Lung (tissue), 12 donors: ENCODE measurements around the gene COMMD1. TPM values are rescaled to one million over a fixed set of nuclear protein-coding genes. Genes with fewer than 3 reads are reported as not detected.
"Not testable (repeated sequence)": the region's sequence is repeated elsewhere in the genome, so short reads cannot be mapped to it uniquely, and the experiment has no call there.

Experiments used
- ATAC-seq: fragments of 200-7000 bp; cut with Tn5 transposase; one replicate; pipeline ENCODE4 v1.9.1; 2020; ENCODE audit warnings: moderate number of reproducible peaks; ENCODE audit not compliant: insufficient read depth, low FRiP score
- DNase-seq, 3 donors: peaks; one replicate each; pipeline ENCODE4 v3.0.0-alpha.2; 2013 to 2017
- H3K27ac ChIP-seq, 2 donors: one replicate each; pipeline ENCODE4 v1.5.1; 2013; ENCODE audit warnings: mild to moderate bottlenecking in 2 of 2, moderate library complexity in 2 of 2, control low read depth in 1 of 2, inconsistent platforms in 1 of 2, low read depth in 1 of 2, low read length in 1 of 2
- H3K27me3 ChIP-seq, 3 donors: one replicate each; pipeline ENCODE4 v1.5.1; 2013; ENCODE audit warnings: low read length in 2 of 3; ENCODE audit not compliant: control insufficient read depth in 3 of 3, insufficient read depth in 3 of 3
- H3K36me3 ChIP-seq, 4 donors: one replicate each; pipeline ENCODE4 v1.5.1; 2013; ENCODE audit warnings: low read length in 4 of 4, mild to moderate bottlenecking in 1 of 4, moderate library complexity in 1 of 4; ENCODE audit not compliant: control insufficient read depth in 4 of 4, insufficient read depth in 4 of 4
- H3K4me1 ChIP-seq, 5 donors: one replicate each; pipeline ENCODE4 v1.5.1; 2013; ENCODE audit warnings: low read length in 5 of 5, mild to moderate bottlenecking in 2 of 5, moderate library complexity in 1 of 5; ENCODE audit not compliant: control insufficient read depth in 5 of 5, insufficient read depth in 5 of 5
- H3K4me3 ChIP-seq: one replicate; pipeline ENCODE4 v1.5.1; 2013; ENCODE audit warnings: mild to moderate bottlenecking, control low read depth, moderate library complexity
- H3K9ac ChIP-seq, 2 donors: one replicate each; pipeline ENCODE4 v1.5.1; 2013; ENCODE audit warnings: low read length in 2 of 2, control low read depth in 1 of 2; ENCODE audit not compliant: insufficient read depth in 1 of 2
- H3K9me3 ChIP-seq, 4 donors: one replicate each; pipeline ENCODE4 v1.5.1; 2013; ENCODE audit warnings: low read length in 3 of 4, mild to moderate bottlenecking in 1 of 4, moderate library complexity in 1 of 4; ENCODE audit not compliant: control insufficient read depth in 4 of 4, insufficient read depth in 3 of 4
- CTCF ChIP-seq: IDR thresholded peaks from 2 replicates; pipeline ENCODE4 v1.5.1; 2012; ENCODE audit warnings: mild to moderate bottlenecking; ENCODE audit errors: control extremely low read depth, extremely low read depth
- WGBS, 2 donors: extraction: QIAGEN DNeasy Blood & Tissue Kit; methylation state at CpG; one replicate each; pipeline ENCODE4 v1.1.7; 2013; 5-methylcytosine and 5-hydroxymethylcytosine counted together
- polyA plus RNA-seq, 2 donors: library from polyadenylated mRNA; stranded (reverse); fragments of 200-250 nt; gene quantifications; one replicate each; pipeline ENCODE4 v1.2.1, GENCODE V29; 2013
- total RNA-seq, 2 donors: library from RNA; depleted of rRNA in 1 of 2; stranded (reverse); fragments of >200 nt in 1 of 2; gene quantifications; one replicate each; pipeline ENCODE4 v1.2.1, GENCODE V29; 2014 to 2021
- donor health status: control.
- donor health status: control.
- donor health status: Bipolar disorder and iron deficiency.
- donor health status: healthy.
- donor health status: DM: yes; HTN: yes; CAD: no.

Gene COMMD1
- total and polyA plus RNA-seq, 4 donors, result 31.0 to 41.7 (median 35.2) TPM

DNA sequence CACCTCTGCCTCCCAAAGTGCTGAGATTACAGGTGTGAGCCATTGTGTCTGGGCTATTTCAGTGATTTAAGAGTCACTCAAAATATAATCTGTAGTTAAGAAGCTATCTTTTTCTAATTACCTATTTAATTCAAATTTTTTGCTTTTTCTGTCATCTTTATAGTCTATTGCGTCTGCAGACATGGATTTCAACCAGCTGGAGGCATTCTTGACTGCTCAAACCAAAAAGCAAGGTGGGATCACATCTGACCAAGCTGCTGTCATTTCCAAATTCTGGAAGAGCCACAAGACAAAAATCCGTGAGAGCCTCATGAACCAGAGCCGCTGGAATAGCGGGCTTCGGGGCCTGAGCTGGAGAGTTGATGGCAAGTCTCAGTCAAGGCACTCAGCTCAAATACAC is 95.1 kb downstream of the COMMD1 start:
- 96 to 97% methylated on average over 5 of the region's 5 CpGs for WGBS, 2 donors
- H3K36me3 ChIP-seq, result peaks cover 0 to 4% (median 3%) of the 10 kb centered on the region in 4 donors
- H3K4me3 ChIP-seq, result no peak overlapping the region
- no peak for ATAC-seq
- no peak overlapping the region for H3K9ac ChIP-seq
- no peaks in the 10 kb centered on the region for H3K9me3 ChIP-seq
- H3K4me1 ChIP-seq, result peaks cover 0 to 26% (median 1%) of the 10 kb centered on the region in 5 donors
- no peak overlapping the region for H3K27ac ChIP-seq
- H3K27me3 ChIP-seq, result no peaks in the 10 kb centered on the region
- DNase-seq, result no peak
- TF ChIP-seq CTCF, result no peak

DNA sequence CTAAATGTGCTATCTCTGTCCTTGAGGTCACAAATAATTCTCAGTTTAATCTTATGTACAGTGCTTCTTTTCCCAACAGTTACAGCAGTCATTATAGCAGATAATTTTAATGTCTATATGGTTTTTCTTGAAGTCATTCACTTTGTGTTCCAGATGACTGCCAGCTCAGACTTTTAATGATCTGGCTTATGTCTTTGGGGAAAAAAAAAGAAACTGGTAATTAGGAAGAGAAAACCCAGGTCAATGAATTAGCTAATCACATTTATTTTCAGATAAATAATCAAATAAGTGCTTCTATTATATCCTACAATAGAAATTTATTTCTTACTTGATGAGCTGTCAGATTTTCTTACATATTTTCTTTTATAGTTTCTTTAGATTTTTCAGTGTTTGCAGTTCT is 96.0 kb downstream of the COMMD1 start:
- H3K9me3 ChIP-seq, result no peaks in the 10 kb centered on the region
- ATAC-seq (no peak), DNase-seq (no peak)
- TF ChIP-seq CTCF, result no peak
- H3K4me1 ChIP-seq, result peaks cover 0 to 18% (median 1%) of the 10 kb centered on the region in 5 donors
- H3K27ac ChIP-seq, result no peak overlapping the region
- H3K36me3 ChIP-seq, result peaks cover 0 to 4% (median 3%) of the 10 kb centered on the region in 4 donors
- H3K9ac ChIP-seq, result no peak overlapping the region
- no peak overlapping the region for H3K4me3 ChIP-seq
- H3K27me3 ChIP-seq, result no peaks in the 10 kb centered on the region

DNA sequence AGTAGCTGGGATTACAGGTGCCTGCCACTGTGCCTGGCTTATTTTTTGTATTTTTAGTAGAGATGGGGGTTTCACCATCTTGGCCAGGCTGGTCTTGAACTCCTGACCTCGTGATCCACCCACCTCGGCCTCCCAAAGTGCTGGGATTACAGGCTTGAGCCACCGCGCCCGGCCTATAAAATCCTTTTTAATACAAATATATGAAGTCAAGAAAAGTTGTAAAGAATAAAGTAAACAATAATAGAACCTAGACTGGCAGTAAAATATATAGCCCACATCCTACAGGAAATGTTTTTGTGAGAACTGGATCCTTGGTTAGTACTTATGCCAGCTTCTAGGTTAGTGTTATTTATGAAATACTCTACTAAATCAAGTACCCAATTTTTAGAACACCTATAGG is 99.0 kb downstream of the COMMD1 start:
- WGBS, 2 donors, result 79 to 85% methylated on average over 5 of the region's 5 CpGs
- not testable (repeated sequence) for H3K27ac ChIP-seq, H3K4me3 ChIP-seq, H3K36me3 ChIP-seq, DNase-seq, H3K9ac ChIP-seq, H3K9me3 ChIP-seq, H3K4me1 ChIP-seq, ATAC-seq, H3K27me3 ChIP-seq

GRCh38 chr2:62007555-62007954 is 102.1 kb downstream of the COMMD1 start:
- 97 to 99% methylated on average over 3 of the region's 3 CpGs for WGBS, 2 donors

More at GRCh38 chr2:62007555-62007954, 102.1 kb downstream of the COMMD1 start:
- H3K9me3 ChIP-seq, result no peaks in the 10 kb centered on the region
- no peaks in the 10 kb centered on the region for H3K27me3 ChIP-seq
- DNase-seq, result no peak
- TF ChIP-seq CTCF, result no peak
- H3K4me1 ChIP-seq, result no peaks in the 10 kb centered on the region
- no peak overlapping the region for H3K4me3 ChIP-seq
- peak overlapping the region in 1 of 2 donors; percentile 21 for H3K27ac ChIP-seq
- peaks cover 0 to 4% (median 2%) of the 10 kb centered on the region in 4 donors for H3K36me3 ChIP-seq
- no peak for ATAC-seq
- no peak overlapping the region for H3K9ac ChIP-seq
